ENCODE measurements around the gene EMILIN2. TPM values are rescaled to one million over a fixed set of nuclear protein-coding genes. Genes with fewer than 3 reads are reported as not detected.

The EMILIN2 gene
- total and polyA plus RNA-seq, 2 of the 13 experiments (the other 11 are each of a cell fraction or from before 2014, with no cell fraction given) = 7.6 to 8.2 TPM

DNA sequence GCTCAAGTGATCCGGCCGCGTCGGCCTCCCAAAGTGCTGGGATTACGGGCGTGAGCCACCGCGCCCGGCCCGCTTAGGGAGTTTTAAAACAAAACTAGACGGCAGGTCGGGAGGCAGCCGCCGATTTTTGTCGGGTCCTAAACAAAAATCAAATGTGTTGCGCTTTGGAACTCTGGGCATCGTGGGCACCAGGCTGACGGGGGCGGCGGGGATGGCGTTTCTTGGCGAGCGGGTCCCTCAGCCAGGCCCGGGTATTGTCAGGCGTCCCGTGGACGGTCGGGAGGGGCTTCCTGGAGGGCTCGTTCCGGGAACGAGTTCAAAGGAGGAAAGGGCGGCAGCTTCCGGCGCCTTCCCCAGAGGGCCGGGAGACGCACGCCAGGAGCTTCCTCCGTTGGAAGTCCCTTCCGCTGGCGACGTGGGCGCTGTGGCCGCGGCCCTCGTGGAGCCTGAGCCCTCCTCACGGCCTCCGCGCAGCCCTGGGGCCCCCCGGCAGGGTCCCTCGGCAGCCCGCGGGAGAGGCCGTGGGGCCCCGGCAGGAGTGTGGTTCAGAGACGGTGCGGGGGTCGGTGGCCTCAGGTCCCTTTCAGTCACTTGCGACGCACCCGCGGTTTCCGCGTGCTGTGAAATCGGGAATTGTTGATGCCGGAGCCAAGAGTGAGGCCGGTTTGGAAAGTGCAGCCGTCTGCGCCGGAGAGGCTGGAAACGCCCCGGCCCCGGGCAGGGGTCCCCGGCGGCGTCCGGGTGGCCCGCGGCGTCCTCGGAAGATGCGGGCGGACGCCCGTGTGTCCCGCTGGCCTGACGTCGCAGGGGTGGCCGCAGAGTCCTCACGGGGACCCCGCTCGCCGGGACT is 59.3 kb downstream of the EMILIN2 start (continued):
- peak; percentile 50; the same call in 1 of the 2 replicates for TF ChIP-seq KLF11 (CRISPR knock-in tag; IDR thresholded peaks at IDR 0.05)
- TF ChIP-seq ZNF644 (CRISPR knock-in tag; IDR thresholded peaks at IDR 0.05; ENCODE audit: low read depth) = no peak
- peak; percentile 49; the same call in 1 of the 2 replicates for TF ChIP-seq POGK (CRISPR knock-in tag; conservative IDR thresholded peaks at IDR 0.05)
- 0 out of 2 replicates have a peak, but pooled peaks have one; percentile 30 for TF ChIP-seq CHCHD3 (CRISPR knock-in tag; IDR thresholded peaks at IDR 0.05)
- TF ChIP-seq HNRNPL (IDR thresholded peaks at IDR 0.05; ENCODE audit: low read depth, low read length) = peak; percentile 65; the same call in 1 of the 2 replicates
- no peak for TF ChIP-seq TIGD3 (CRISPR knock-in tag; IDR thresholded peaks at IDR 0.05; ENCODE audit: borderline replicate concordance)
- TF ChIP-seq ZNF614 (CRISPR knock-in tag; IDR thresholded peaks at IDR 0.05; ENCODE audit: borderline replicate concordance) = no peak
- TF ChIP-seq ZNF788 (CRISPR knock-in tag; IDR thresholded peaks at IDR 0.05; ENCODE audit: borderline replicate concordance) = peak; percentile 65; the same call in 1 of the 2 replicates
- no peak for TF ChIP-seq KLF15 (CRISPR knock-in tag; IDR thresholded peaks at IDR 0.05; ENCODE audit: borderline replicate concordance)
- TF ChIP-seq LRRFIP1 (CRISPR knock-in tag; conservative IDR thresholded peaks at IDR 0.05) = no peak
- peak; percentile 72; the same call in 1 of the 2 replicates for TF ChIP-seq YEATS2 (CRISPR knock-in tag; IDR thresholded peaks at IDR 0.05; ENCODE audit: borderline replicate concordance)
- no peak for TF ChIP-seq KLF6 (CRISPR knock-in tag; IDR thresholded peaks at IDR 0.05)
- TF ChIP-seq PTBP1 (IDR thresholded peaks at IDR 0.05; ENCODE audit: low read depth, low read length, poor library complexity, severe bottlenecking) = no peak
- TF ChIP-seq ZSCAN21 (CRISPR knock-in tag; IDR thresholded peaks at IDR 0.05; ENCODE audit: borderline replicate concordance) = peak; percentile 53; the same call in 1 of the 2 replicates
- TF ChIP-seq ERF (CRISPR knock-in tag; IDR thresholded peaks at IDR 0.05) = peak; percentile 64; the same call in 1 of the 2 replicates
- TF ChIP-seq KAT2B (IDR thresholded peaks at IDR 0.05; ENCODE audit: borderline replicate concordance, low read depth, low read length) = no peak
- TF ChIP-seq ZNF878 (CRISPR knock-in tag; IDR thresholded peaks at IDR 0.05) = no peak
- TF ChIP-seq, protein P1, sequence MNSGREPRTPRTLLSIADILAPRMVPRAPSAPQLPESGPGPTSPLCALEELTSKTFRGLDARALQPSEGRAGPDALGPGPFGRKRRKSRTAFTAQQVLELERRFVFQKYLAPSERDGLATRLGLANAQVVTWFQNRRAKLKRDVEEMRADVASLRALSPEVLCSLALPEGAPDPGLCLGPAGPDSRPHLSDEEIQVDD (CRISPR knock-in tag; IDR thresholded peaks at IDR 0.05; ENCODE audit: borderline replicate concordance) = no peak; the same call in 1 of the 2 replicates
- no peak for TF ChIP-seq SRSF4 (IDR thresholded peaks at IDR 0.05; ENCODE audit: low read depth, low read length, poor library complexity, severe bottlenecking)
- no peak for TF ChIP-seq KLF12 (CRISPR knock-in tag; IDR thresholded peaks at IDR 0.05; ENCODE audit: borderline replicate concordance)
- TF ChIP-seq NR2F1 (CRISPR knock-in tag; IDR thresholded peaks at IDR 0.05) = no peak
- TF ChIP-seq ZNF607 (CRISPR knock-in tag; IDR thresholded peaks at IDR 0.05; ENCODE audit: borderline replicate concordance) = peak; percentile 72

All from HepG2 (cell line).